ENCODE measurements around the gene HMCN1. TPM values are rescaled to one million over a fixed set of nuclear protein-coding genes. Genes with fewer than 3 reads are reported as not detected.

Gene HMCN1
- total RNA-seq, 2 donors from 2014 or later, result 1.3 to 3.7 TPM

- Histone ChIP-seq H3K27me3 (no peaks in the 10 kb centered on the region), H3K27ac (no peak overlapping the region), H3K4me1 (no peaks in the 10 kb centered on the region), H3K9me3 (no peaks in the 10 kb centered on the region), H3K9ac (ENCODE audit: low read depth in 2 of 2, low read length in 2 of 2) (no peak overlapping the region), H3K4me3 (no peak overlapping the region), H3K36me3 (no peaks in the 10 kb centered on the region)
- intact Hi-C loops (cut with DNase I), result no loop called here
- DNase-seq, result no peak
- TF ChIP-seq CTCF (IDR thresholded peaks at IDR 0.05), result no peak
These were observed 485.9 kb downstream of the HMCN1 start for GRCh38 chr1:186220067-186220466.

GRCh38 chr1:186220911-186221310 lies 486.7 kb downstream of the HMCN1 start:
- no peak for TF ChIP-seq CTCF (IDR thresholded peaks at IDR 0.05)
- no peaks in the 10 kb centered on the region for H3K4me1 ChIP-seq
- no peak overlapping the region for H3K4me3 ChIP-seq
- no peak for DNase-seq
- no peak overlapping the region for H3K27ac ChIP-seq
- no peaks in the 10 kb centered on the region for H3K36me3 ChIP-seq
- no peak overlapping the region for H3K9ac ChIP-seq (ENCODE audit: low read depth in 2 of 2, low read length in 2 of 2)
- intact Hi-C loops (cut with DNase I), result no loop called here
- H3K9me3 ChIP-seq, result no peaks in the 10 kb centered on the region
- H3K27me3 ChIP-seq, result no peaks in the 10 kb centered on the region

GRCh38 chr1:186225096-186225495 lies 490.9 kb downstream of the HMCN1 start:
- Histone ChIP-seq H3K4me1 (no peaks in the 10 kb centered on the region), H3K4me3 (no peak overlapping the region), H3K27me3 (no peaks in the 10 kb centered on the region), H3K27ac (no peak overlapping the region), H3K9ac (ENCODE audit: low read depth in 2 of 2, low read length in 2 of 2) (no peak overlapping the region), H3K36me3 (no peaks in the 10 kb centered on the region), H3K9me3 (no peaks in the 10 kb centered on the region)
- intact Hi-C loops (cut with DNase I), result no loop called here
- no peak for TF ChIP-seq CTCF (IDR thresholded peaks at IDR 0.05)
- DNase-seq, result no peak

- no peak for TF ChIP-seq CTCF (IDR thresholded peaks at IDR 0.05)
- intact Hi-C loops (cut with DNase I), result no loop called here
- H3K27me3 ChIP-seq, result no peaks in the 10 kb centered on the region
- H3K9ac ChIP-seq (ENCODE audit: low read depth in 2 of 2, low read length in 2 of 2), result no peak overlapping the region
- no peak overlapping the region for H3K4me3 ChIP-seq
- H3K27ac ChIP-seq, result no peak overlapping the region
- no peaks in the 10 kb centered on the region for H3K4me1 ChIP-seq
- H3K9me3 ChIP-seq, result no peaks in the 10 kb centered on the region
- no peaks in the 10 kb centered on the region for H3K36me3 ChIP-seq
- DNase-seq, result no peak
These were observed 494.6 kb downstream of the HMCN1 start for GRCh38 chr1:186228749-186229148.

- no peak for DNase-seq
- intact Hi-C loops (cut with DNase I), result no loop called here
- H3K36me3 ChIP-seq, result no peaks in the 10 kb centered on the region
- no peaks in the 10 kb centered on the region for H3K9me3 ChIP-seq
- no peak for TF ChIP-seq CTCF (IDR thresholded peaks at IDR 0.05)
- no peaks in the 10 kb centered on the region for H3K27me3 ChIP-seq
- H3K4me1 ChIP-seq, result no peaks in the 10 kb centered on the region
- no peak overlapping the region for H3K4me3 ChIP-seq
- H3K27ac ChIP-seq, result no peak overlapping the region
- H3K9ac ChIP-seq (ENCODE audit: low read depth in 2 of 2, low read length in 2 of 2), result no peak overlapping the region
These were observed 497.8 kb downstream of the HMCN1 start for GRCh38 chr1:186231861-186232436.

Measured in colonic mucosa (tissue), 4 donors.